Suprapubic skin (tissue), 3 donors: ENCODE results near the gene PRSS16.

ENCODE experiments used
- CTCF ChIP-seq, 2 donors: fragments of 200-600 bp in 1 of 2; fragments of 450-650 bp in 1 of 2; sonication (generic) in 1 of 2; IDR thresholded peaks; one replicate each; pipeline ENCODE4 v1.5.1; 2016 to 2019; ENCODE audit warnings: antibody characterized with exemption in 2 of 2, mild to moderate bottlenecking in 1 of 2, moderate library complexity in 1 of 2
- POLR2A ChIP-seq, 2 donors: fragments of 450-650 bp; IDR thresholded peaks; one replicate each; pipeline ENCODE4 v1.6.1; 2017; ENCODE audit warnings: antibody characterized with exemption in 2 of 2, mild to moderate bottlenecking in 2 of 2, moderate library complexity in 2 of 2

GRCh38 chr6:27279513-27280063 is 32.1 kb downstream of the PRSS16 start:
- TF ChIP-seq CTCF (IDR thresholded peaks at IDR 0.05) (no peak), POLR2A (IDR thresholded peaks at IDR 0.05) (no peak)
